Nephron progenitor cell (in vitro differentiated cells): ENCODE measurements around the gene BTBD9.

Source experiments
- DNase-seq: peaks from one replicate; pipeline ENCODE4 v3.0.0; 2021
- H3K27ac Mint-ChIP-seq: 2 replicates; pipeline ENCODE4 v1.8.0; 2021; ENCODE audit warnings: mild to moderate bottlenecking, moderate library complexity, mixed read lengths
- H3K27me3 Mint-ChIP-seq: 2 replicates; pipeline ENCODE4 v1.8.0; 2021; ENCODE audit warnings: mild to moderate bottlenecking, low read depth, mixed read lengths; ENCODE audit not compliant: poor library complexity
- H3K36me3 Mint-ChIP-seq: 2 replicates; pipeline ENCODE4 v1.8.0; 2021; ENCODE audit warnings: low read depth, mixed read lengths
- H3K4me1 Mint-ChIP-seq: 2 replicates; pipeline ENCODE4 v1.8.0; 2021; ENCODE audit warnings: mixed read lengths
- H3K4me3 Mint-ChIP-seq: 2 replicates; pipeline ENCODE4 v1.8.0; 2021; ENCODE audit warnings: mild to moderate bottlenecking, moderate library complexity, mixed read lengths
- H3K9me3 Mint-ChIP-seq: 2 replicates; pipeline ENCODE4 v1.8.0; 2021; ENCODE audit warnings: mild to moderate bottlenecking, moderate library complexity, mixed read lengths
- CTCF ChIP-seq: fragments of 200-600 bp; sonication (generic); IDR thresholded peaks from 2 replicates; pipeline ENCODE4 v1.5.0; 2021; ENCODE audit warnings: antibody characterized with exemption

Gene BTBD9

GRCh38 chr6:38387461-38387860 is 252.3 kb downstream of the BTBD9 start:
- peaks cover 8% of the 10 kb centered on the region for H3K27me3 Mint-ChIP-seq
- no peak overlapping the region for H3K27ac Mint-ChIP-seq
- no peaks in the 10 kb centered on the region for H3K9me3 Mint-ChIP-seq

GRCh38 chr6:38378801-38379200 is 260.9 kb downstream of the BTBD9 start:
- no peak for DNase-seq
- no peaks in the 10 kb centered on the region for H3K9me3 Mint-ChIP-seq
- peaks cover 8% of the 10 kb centered on the region for H3K27me3 Mint-ChIP-seq
- no peak overlapping the region for H3K4me3 Mint-ChIP-seq
- no peaks in the 10 kb centered on the region for H3K36me3 Mint-ChIP-seq
- TF ChIP-seq CTCF, result no peak
- peaks cover 9% of the 10 kb centered on the region for H3K4me1 Mint-ChIP-seq
- H3K27ac Mint-ChIP-seq, result no peak overlapping the region

More at GRCh38 chr6:38387461-38387860, 252.3 kb downstream of the BTBD9 start:
- Mint-ChIP-seq H3K4me1 (peaks cover 12% of the 10 kb centered on the region), H3K36me3 (no peaks in the 10 kb centered on the region), H3K4me3 (no peak overlapping the region)
- TF ChIP-seq CTCF, result no peak
- no peak for DNase-seq

GRCh38 chr6:38375937-38376336 is 263.8 kb downstream of the BTBD9 start:
- Mint-ChIP-seq H3K36me3 (no peaks in the 10 kb centered on the region), H3K4me3 (no peak overlapping the region), H3K27me3 (peaks cover 3% of the 10 kb centered on the region), H3K27ac (no peak overlapping the region), H3K4me1 (peaks cover 31% of the 10 kb centered on the region), H3K9me3 (no peaks in the 10 kb centered on the region)
- DNase-seq, result no peak
- TF ChIP-seq CTCF, result no peak

GRCh38 chr6:38375341-38375740 is 264.4 kb downstream of the BTBD9 start:
- Mint-ChIP-seq H3K9me3 (no peaks in the 10 kb centered on the region), H3K27me3 (peaks cover 3% of the 10 kb centered on the region), H3K36me3 (no peaks in the 10 kb centered on the region), H3K27ac (no peak overlapping the region), H3K4me3 (no peak overlapping the region), H3K4me1 (peaks cover 37% of the 10 kb centered on the region)
- TF ChIP-seq CTCF, result no peak
- DNase-seq, result no peak

- H3K36me3 Mint-ChIP-seq, result no peaks in the 10 kb centered on the region
- TF ChIP-seq CTCF, result no peak
- DNase-seq, result peak; percentile 21
- H3K9me3 Mint-ChIP-seq, result no peaks in the 10 kb centered on the region
- peak overlapping the region; percentile 24 for H3K4me3 Mint-ChIP-seq
- H3K27me3 Mint-ChIP-seq, result peaks cover 14% of the 10 kb centered on the region
- H3K27ac Mint-ChIP-seq, result no peak overlapping the region
- peaks cover 57% of the 10 kb centered on the region for H3K4me1 Mint-ChIP-seq
Measured at GRCh38 chr6:38371881-38372280, 267.8 kb downstream of the BTBD9 start.
